Astrocyte (in vitro differentiated cells and primary cell): ENCODE results near the gene DCANP1. TPM values are rescaled to one million over a fixed set of nuclear protein-coding genes. Genes with fewer than 3 reads are reported as not detected.

Experiments
- DNase-seq: peaks from one replicate; pipeline ENCODE4 v3.0.0-alpha.2; 2010; ENCODE audit warnings: low read depth
- FAIRE-seq: peaks from 2 replicates; lab custom pipeline; 2011; peaks lifted over from hg19 to GRCh38; lab: Jason Lieb, UNC
- H2AFZ ChIP-seq: 2 replicates; pipeline ENCODE4 v1.6.0; 2012; ENCODE audit warnings: low read depth, low read length, inconsistent platforms
- H3K27ac ChIP-seq: 2 replicates; pipeline ENCODE4 v1.5.1; 2011; ENCODE audit warnings: low read depth, low read length, inconsistent platforms
- H3K27me3 ChIP-seq: 2 replicates; pipeline ENCODE4 v1.6.0; 2011; ENCODE audit warnings: low read length, inconsistent platforms; ENCODE audit not compliant: insufficient read depth
- H3K36me3 ChIP-seq: 2 replicates; pipeline ENCODE4 v1.5.1; 2011; ENCODE audit warnings: low read length, inconsistent platforms; ENCODE audit not compliant: insufficient read depth
- H3K4me1 ChIP-seq: 2 replicates; pipeline ENCODE4 v1.5.1; 2011; ENCODE audit warnings: low read length, inconsistent platforms; ENCODE audit not compliant: insufficient read depth
- H3K4me2 ChIP-seq: 2 replicates; pipeline ENCODE4 v1.6.0; 2012; ENCODE audit warnings: low read length, inconsistent platforms
- H3K4me3 ChIP-seq: 2 replicates; pipeline ENCODE4 v1.5.1; 2011; ENCODE audit warnings: low read depth, mild to moderate bottlenecking, low read length, inconsistent platforms; ENCODE audit not compliant: insufficient read depth
- H3K79me2 ChIP-seq: 2 replicates; pipeline ENCODE4 v1.6.0; 2012; ENCODE audit warnings: mild to moderate bottlenecking, low read length, inconsistent platforms; ENCODE audit not compliant: insufficient read depth
- H3K9ac ChIP-seq: 2 replicates; pipeline ENCODE4 v1.6.0; 2012; ENCODE audit warnings: mild to moderate bottlenecking, low read length, inconsistent platforms
- H3K9me3 ChIP-seq: 2 replicates; pipeline ENCODE4 v1.5.1; 2012; ENCODE audit warnings: low read depth, mild to moderate bottlenecking, low read length, inconsistent platforms; ENCODE audit not compliant: insufficient read depth
- H4K20me1 ChIP-seq: 2 replicates; pipeline ENCODE4 v1.6.0; 2012; ENCODE audit warnings: low read length, inconsistent platforms; ENCODE audit not compliant: insufficient read depth
- H3K27ac Mint-ChIP-seq: one replicate; pipeline ENCODE4 v1.8.0; 2021; ENCODE audit warnings: mild to moderate bottlenecking, mixed read lengths; ENCODE audit not compliant: unreplicated experiment
- H3K27me3 Mint-ChIP-seq: one replicate; pipeline ENCODE4 v1.8.0; 2021; ENCODE audit warnings: low read depth, mixed read lengths; ENCODE audit not compliant: unreplicated experiment
- H3K36me3 Mint-ChIP-seq: one replicate; pipeline ENCODE4 v1.8.0; 2021; ENCODE audit warnings: low read depth, mixed read lengths; ENCODE audit not compliant: unreplicated experiment
- H3K4me1 Mint-ChIP-seq: one replicate; pipeline ENCODE4 v1.8.0; 2021; ENCODE audit warnings: low read depth, mixed read lengths; ENCODE audit not compliant: unreplicated experiment
- H3K4me3 Mint-ChIP-seq: one replicate; pipeline ENCODE4 v1.8.0; 2021; ENCODE audit warnings: mild to moderate bottlenecking, moderate library complexity, mixed read lengths; ENCODE audit not compliant: unreplicated experiment
- H3K9me3 Mint-ChIP-seq: one replicate; pipeline ENCODE4 v1.8.0; 2021; ENCODE audit warnings: mild to moderate bottlenecking, mixed read lengths; ENCODE audit not compliant: unreplicated experiment
- CTCF ChIP-seq: IDR thresholded peaks from 2 replicates; pipeline ENCODE4 v1.5.1; 2011; ENCODE audit warnings: low read depth, mild to moderate bottlenecking, inconsistent platforms, low read length, moderate library complexity; ENCODE audit not compliant: insufficient read depth
- EZH2 ChIP-seq: IDR thresholded peaks from 2 replicates; pipeline ENCODE4 v1.6.1; 2012; ENCODE audit warnings: mild to moderate bottlenecking, low read length, inconsistent platforms; ENCODE audit not compliant: insufficient read depth
- total RNA-seq: library from RNA; stranded (reverse); gene quantifications from 2 replicates; pipeline ENCODE4 v1.2.1, GENCODE V29; 2021

The DCANP1 gene
- total RNA-seq, 1 donor from 2014 or later, result not detected

GRCh38 chr5:135397084-135397483, 50.1 kb downstream of the DCANP1 start:
- H3K27me3 ChIP-seq, result no peaks in the 10 kb centered on the region
- H4K20me1 ChIP-seq, result peaks cover 62% of the 10 kb centered on the region
- H3K9ac ChIP-seq, result peak overlapping the region; percentile 96
- H3K4me3 ChIP-seq, result no peak overlapping the region
- H3K27me3 Mint-ChIP-seq, result peaks cover 3% of the 10 kb centered on the region
- no peaks in the 10 kb centered on the region for H3K36me3 ChIP-seq
- H3K27ac Mint-ChIP-seq, result no peak overlapping the region
- no peaks in the 10 kb centered on the region for H3K9me3 Mint-ChIP-seq
- TF ChIP-seq EZH2 (no peak), CTCF (no peak)
- H3K36me3 Mint-ChIP-seq, result peaks cover 9% of the 10 kb centered on the region
- H3K4me1 Mint-ChIP-seq, result peaks cover 55% of the 10 kb centered on the region
- H3K27ac ChIP-seq, result no peak overlapping the region
- no peak overlapping the region for H2AFZ ChIP-seq
- H3K4me3 Mint-ChIP-seq, result peak overlapping the region; percentile 92
- no peaks in the 10 kb centered on the region for H3K9me3 ChIP-seq
- H3K4me1 ChIP-seq, result peaks cover 51% of the 10 kb centered on the region
- FAIRE-seq, result no peak
- peak overlapping the region; percentile 98 for H3K4me2 ChIP-seq
- DNase-seq, result no peak
- H3K79me2 ChIP-seq, result peaks cover 76% of the 10 kb centered on the region

GRCh38 chr5:135396459-135397055, 50.6 kb downstream of the DCANP1 start:
- H3K27me3 Mint-ChIP-seq, result peaks cover 3% of the 10 kb centered on the region
- H3K9me3 Mint-ChIP-seq, result no peaks in the 10 kb centered on the region
- peaks cover 67% of the 10 kb centered on the region for H4K20me1 ChIP-seq
- peak overlapping the region; percentile 98 for H3K4me2 ChIP-seq
- H3K9me3 ChIP-seq, result no peaks in the 10 kb centered on the region
- peak overlapping the region; percentile 55 for H3K4me3 Mint-ChIP-seq
- peaks cover 10% of the 10 kb centered on the region for H3K36me3 Mint-ChIP-seq
- no peak overlapping the region for H3K27ac ChIP-seq
- FAIRE-seq (no peak), DNase-seq (no peak)
- no peaks in the 10 kb centered on the region for H3K27me3 ChIP-seq
- no peaks in the 10 kb centered on the region for H3K36me3 ChIP-seq
- peaks cover 81% of the 10 kb centered on the region for H3K79me2 ChIP-seq
- H3K27ac Mint-ChIP-seq, result no peak overlapping the region
- H3K4me1 ChIP-seq, result peaks cover 56% of the 10 kb centered on the region
- H2AFZ ChIP-seq, result no peak overlapping the region
- no peak overlapping the region for H3K9ac ChIP-seq
- no peak overlapping the region for H3K4me3 ChIP-seq
- TF ChIP-seq CTCF (no peak), EZH2 (no peak)
- peaks cover 61% of the 10 kb centered on the region for H3K4me1 Mint-ChIP-seq

- DNase-seq (no peak), FAIRE-seq (no peak)
- no peak overlapping the region for H3K4me3 ChIP-seq
- H3K4me1 ChIP-seq, result peaks cover 63% of the 10 kb centered on the region
- H3K79me2 ChIP-seq, result peaks cover 86% of the 10 kb centered on the region
- H3K4me2 ChIP-seq, result no peak overlapping the region
- TF ChIP-seq EZH2 (no peak), CTCF (no peak)
- Mint-ChIP-seq H3K9me3 (no peaks in the 10 kb centered on the region), H3K4me1 (peaks cover 64% of the 10 kb centered on the region), H3K36me3 (peaks cover 10% of the 10 kb centered on the region), H3K27me3 (peaks cover 3% of the 10 kb centered on the region), H3K27ac (no peak overlapping the region), H3K4me3 (no peak overlapping the region)
- no peaks in the 10 kb centered on the region for H3K27me3 ChIP-seq
- no peak overlapping the region for H3K27ac ChIP-seq
- no peaks in the 10 kb centered on the region for H3K36me3 ChIP-seq
- no peak overlapping the region for H2AFZ ChIP-seq
- peaks cover 73% of the 10 kb centered on the region for H4K20me1 ChIP-seq
- no peak overlapping the region for H3K9ac ChIP-seq
- no peaks in the 10 kb centered on the region for H3K9me3 ChIP-seq
Measured at GRCh38 chr5:135395866-135396265, 51.3 kb downstream of the DCANP1 start.
